ENCODE results near the gene PUS7L.
A peak's percentile ranks its signal among the peaks of the same experiment; 100 is the strongest.

- TF ChIP-seq, protein P1, sequence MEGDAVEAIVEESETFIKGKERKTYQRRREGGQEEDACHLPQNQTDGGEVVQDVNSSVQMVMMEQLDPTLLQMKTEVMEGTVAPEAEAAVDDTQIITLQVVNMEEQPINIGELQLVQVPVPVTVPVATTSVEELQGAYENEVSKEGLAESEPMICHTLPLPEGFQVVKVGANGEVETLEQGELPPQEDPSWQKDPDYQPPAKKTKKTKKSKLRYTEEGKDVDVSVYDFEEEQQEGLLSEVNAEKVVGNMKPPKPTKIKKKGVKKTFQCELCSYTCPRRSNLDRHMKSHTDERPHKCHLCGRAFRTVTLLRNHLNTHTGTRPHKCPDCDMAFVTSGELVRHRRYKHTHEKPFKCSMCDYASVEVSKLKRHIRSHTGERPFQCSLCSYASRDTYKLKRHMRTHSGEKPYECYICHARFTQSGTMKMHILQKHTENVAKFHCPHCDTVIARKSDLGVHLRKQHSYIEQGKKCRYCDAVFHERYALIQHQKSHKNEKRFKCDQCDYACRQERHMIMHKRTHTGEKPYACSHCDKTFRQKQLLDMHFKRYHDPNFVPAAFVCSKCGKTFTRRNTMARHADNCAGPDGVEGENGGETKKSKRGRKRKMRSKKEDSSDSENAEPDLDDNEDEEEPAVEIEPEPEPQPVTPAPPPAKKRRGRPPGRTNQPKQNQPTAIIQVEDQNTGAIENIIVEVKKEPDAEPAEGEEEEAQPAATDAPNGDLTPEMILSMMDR (IDR thresholded peaks at IDR 0.05; ENCODE audit: poor library complexity, severe bottlenecking): peak; percentile 52
- TF ChIP-seq EZH2 (IDR thresholded peaks at IDR 0.05; ENCODE audit: borderline replicate concordance, insufficient read depth, low read length, poor library complexity, severe bottlenecking): no peak
- TF ChIP-seq POLR2AphosphoS5 (IDR thresholded peaks at IDR 0.05): no peak
- no peak for TF ChIP-seq EP300 (conservative IDR thresholded peaks at IDR 0.05; ENCODE audit: poor library complexity, severe bottlenecking)
- TF ChIP-seq REST (IDR thresholded peaks at IDR 0.05; ENCODE audit: borderline replicate concordance): no peak
- TF ChIP-seq MXI1 (conservative IDR thresholded peaks at IDR 0.05; ENCODE audit: poor library complexity, severe bottlenecking): no peak
- TF ChIP-seq RAD21 (conservative IDR thresholded peaks at IDR 0.05): peak; percentile 45
Measured at GRCh38 chr12:43728117-43728516, 30.5 kb downstream of the PUS7L start.
